WERI-Rb-1 (cell line): ENCODE results near the gene C17orf58.
A peak's percentile ranks its signal among the peaks of the same experiment; 100 is the strongest.
"Not testable (repeated sequence)": the region's sequence is repeated elsewhere in the genome, so short reads cannot be mapped to it uniquely, and the experiment has no call there.

Experiments
- DNase-seq: peaks from one replicate; pipeline ENCODE4 v3.0.0-alpha.2; 2020
- H3K27ac ChIP-seq: fragments of 250-450 bp; sonication (Bioruptor Pico); 2 replicates; pipeline ENCODE4 v1.5.1; 2020; ENCODE audit warnings: mild to moderate bottlenecking, moderate library complexity
- H3K27me3 ChIP-seq: fragments of 250-450 bp; sonication (Bioruptor Pico); 2 replicates; pipeline ENCODE4 v1.5.1; 2021; ENCODE audit warnings: mild to moderate bottlenecking, low read depth, moderate library complexity; ENCODE audit not compliant: insufficient read depth, severe bottlenecking
- H3K36me3 ChIP-seq: fragments of 250-450 bp; sonication (Bioruptor Pico); 2 replicates; pipeline ENCODE4 v1.5.1; 2020; ENCODE audit warnings: mild to moderate bottlenecking, moderate library complexity
- H3K4me3 ChIP-seq: 2 replicates; pipeline ENCODE4 v1.5.1; 2011; ENCODE audit warnings: low read depth, mild to moderate bottlenecking, control low read depth, low read length
- H3K9me3 ChIP-seq: fragments of 250-450 bp; sonication (Bioruptor Pico); 2 replicates; pipeline ENCODE4 v1.5.1; 2021; ENCODE audit warnings: mild to moderate bottlenecking, moderate library complexity; ENCODE audit not compliant: severe bottlenecking
- TF ChIP-seq, protein P1 (sequence below): IDR thresholded peaks from 2 replicates; pipeline ENCODE4 v1.5.1; 2011; ENCODE audit warnings: low read depth, mild to moderate bottlenecking, control low read depth, inconsistent platforms, low read length

Gene C17orf58

DNA sequence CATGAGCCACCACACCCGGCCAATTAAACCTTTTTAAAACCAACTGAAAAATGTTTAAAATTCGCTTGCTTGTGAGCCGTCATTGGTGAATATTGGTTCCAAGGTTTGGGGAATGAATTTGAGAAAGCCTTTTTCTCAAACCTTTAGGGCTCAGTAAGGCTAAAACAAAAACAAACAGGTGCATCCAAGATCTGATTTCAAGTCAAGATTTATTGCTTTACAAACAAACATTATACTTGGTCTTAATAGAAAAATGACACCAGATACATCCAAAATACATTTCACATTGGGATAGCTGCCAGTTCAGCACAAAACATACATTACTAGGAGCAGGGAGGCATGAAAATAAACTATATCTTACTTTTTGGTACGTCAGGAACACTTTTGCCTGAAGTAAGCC lies 5.4 kb downstream of the C17orf58 start:
- no peak overlapping the region for H3K4me3 ChIP-seq
- no peak for DNase-seq
- TF ChIP-seq, protein P1, sequence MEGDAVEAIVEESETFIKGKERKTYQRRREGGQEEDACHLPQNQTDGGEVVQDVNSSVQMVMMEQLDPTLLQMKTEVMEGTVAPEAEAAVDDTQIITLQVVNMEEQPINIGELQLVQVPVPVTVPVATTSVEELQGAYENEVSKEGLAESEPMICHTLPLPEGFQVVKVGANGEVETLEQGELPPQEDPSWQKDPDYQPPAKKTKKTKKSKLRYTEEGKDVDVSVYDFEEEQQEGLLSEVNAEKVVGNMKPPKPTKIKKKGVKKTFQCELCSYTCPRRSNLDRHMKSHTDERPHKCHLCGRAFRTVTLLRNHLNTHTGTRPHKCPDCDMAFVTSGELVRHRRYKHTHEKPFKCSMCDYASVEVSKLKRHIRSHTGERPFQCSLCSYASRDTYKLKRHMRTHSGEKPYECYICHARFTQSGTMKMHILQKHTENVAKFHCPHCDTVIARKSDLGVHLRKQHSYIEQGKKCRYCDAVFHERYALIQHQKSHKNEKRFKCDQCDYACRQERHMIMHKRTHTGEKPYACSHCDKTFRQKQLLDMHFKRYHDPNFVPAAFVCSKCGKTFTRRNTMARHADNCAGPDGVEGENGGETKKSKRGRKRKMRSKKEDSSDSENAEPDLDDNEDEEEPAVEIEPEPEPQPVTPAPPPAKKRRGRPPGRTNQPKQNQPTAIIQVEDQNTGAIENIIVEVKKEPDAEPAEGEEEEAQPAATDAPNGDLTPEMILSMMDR, result no peak
- H3K9me3 ChIP-seq, result no peaks in the 10 kb centered on the region
- H3K27ac ChIP-seq, result no peak overlapping the region
- H3K27me3 ChIP-seq, result no peaks in the 10 kb centered on the region
- peaks cover 3% of the 10 kb centered on the region for H3K36me3 ChIP-seq

- no peaks in the 10 kb centered on the region for H3K27me3 ChIP-seq
- H3K27ac ChIP-seq, result no peak overlapping the region
- no peak overlapping the region for H3K4me3 ChIP-seq
- H3K36me3 ChIP-seq, result peaks cover 12% of the 10 kb centered on the region
- TF ChIP-seq, protein P1, result no peak
- no peaks in the 10 kb centered on the region for H3K9me3 ChIP-seq
- no peak for DNase-seq
These were observed 12.9 kb downstream of the C17orf58 start for GRCh38 chr17:67983383-67983688.

GRCh38 chr17:67982686-67983382 lies 13.4 kb downstream of the C17orf58 start:
- Histone ChIP-seq H3K9me3 (no peaks in the 10 kb centered on the region), H3K36me3 (peaks cover 13% of the 10 kb centered on the region), H3K27me3 (no peaks in the 10 kb centered on the region), H3K27ac (no peak overlapping the region), H3K4me3 (no peak overlapping the region)
- no peak for DNase-seq
- TF ChIP-seq, protein P1, result no peak

- Histone ChIP-seq H3K36me3 (peaks cover 18% of the 10 kb centered on the region), H3K27me3 (no peaks in the 10 kb centered on the region), H3K9me3 (no peaks in the 10 kb centered on the region), H3K4me3 (no peak overlapping the region), H3K27ac (no peak overlapping the region)
- TF ChIP-seq, protein P1, result no peak
- DNase-seq, result no peak
These were observed 14.1 kb downstream of the C17orf58 start for GRCh38 chr17:67982034-67982640.

GRCh38 chr17:67980883-67981282 lies 15.4 kb downstream of the C17orf58 start:
- not testable (repeated sequence) for DNase-seq, H3K27ac ChIP-seq, H3K27me3 ChIP-seq, H3K4me3 ChIP-seq, H3K9me3 ChIP-seq
- H3K36me3 ChIP-seq, result peaks cover 25% of the 10 kb centered on the region

- H3K4me3 ChIP-seq, result no peak overlapping the region
- H3K36me3 ChIP-seq, result peaks cover 30% of the 10 kb centered on the region
- no peaks in the 10 kb centered on the region for H3K9me3 ChIP-seq
- TF ChIP-seq, protein P1, result no peak
- DNase-seq, result peak; percentile 1
- no peak overlapping the region for H3K27ac ChIP-seq
- no peaks in the 10 kb centered on the region for H3K27me3 ChIP-seq
These were observed 15.8 kb downstream of the C17orf58 start for GRCh38 chr17:67980456-67980855.

- not testable (repeated sequence) for H3K4me3 ChIP-seq, DNase-seq, H3K27ac ChIP-seq, H3K27me3 ChIP-seq, H3K9me3 ChIP-seq
- peaks cover 50% of the 10 kb centered on the region for H3K36me3 ChIP-seq
These were observed 20.0 kb downstream of the C17orf58 start for GRCh38 chr17:67976306-67976705.
